GM21529 (cell line): ENCODE results near the gene FAM177A1.
"Not testable (repeated sequence)": the region's sequence is repeated elsewhere in the genome, so short reads cannot be mapped to it uniquely, and the experiment has no call there.

Experiments
- ATAC-seq: cut with Tn5 transposase; IDR thresholded peaks from one replicate; pipeline ENCODE4 v1.9.1; 2021; ENCODE audit not compliant: unreplicated experiment

Gene FAM177A1

DNA sequence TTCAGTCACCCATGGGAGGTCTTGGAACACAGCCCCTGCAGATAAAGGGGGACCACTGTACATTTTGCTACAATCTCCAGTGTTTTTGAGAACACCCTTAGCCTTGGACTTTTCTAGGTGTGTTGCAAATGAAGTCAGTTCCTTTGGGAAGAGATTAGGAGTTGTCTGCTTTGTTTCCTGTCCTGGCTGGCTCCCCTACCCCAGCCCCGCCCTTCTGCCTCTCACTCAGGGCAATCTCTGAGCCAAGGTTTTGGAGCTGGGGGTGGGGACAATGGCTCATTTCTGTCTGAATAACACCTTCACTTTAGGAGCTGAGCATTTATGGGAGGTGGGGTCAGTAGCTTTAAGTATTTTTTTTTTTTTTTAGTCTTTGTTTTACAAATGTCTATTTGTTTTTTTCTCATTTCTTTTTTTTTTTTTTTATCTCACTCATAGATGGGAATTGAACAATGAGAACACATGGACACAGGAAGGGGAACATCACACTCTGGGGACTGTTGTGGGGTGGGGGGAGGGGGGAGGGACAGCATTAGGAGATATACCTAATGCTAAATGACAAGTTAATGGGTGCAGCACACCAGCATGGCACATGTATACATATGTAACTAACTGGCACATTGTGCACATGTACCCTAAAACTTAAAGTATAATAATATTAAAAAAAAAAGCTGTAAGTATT lies 15.2 kb downstream of the FAM177A1 start:
- not testable (repeated sequence) for ATAC-seq

GRCh38 chr14:35065731-35066130 lies 19.7 kb downstream of the FAM177A1 start:
- ATAC-seq: not testable (repeated sequence)

DNA sequence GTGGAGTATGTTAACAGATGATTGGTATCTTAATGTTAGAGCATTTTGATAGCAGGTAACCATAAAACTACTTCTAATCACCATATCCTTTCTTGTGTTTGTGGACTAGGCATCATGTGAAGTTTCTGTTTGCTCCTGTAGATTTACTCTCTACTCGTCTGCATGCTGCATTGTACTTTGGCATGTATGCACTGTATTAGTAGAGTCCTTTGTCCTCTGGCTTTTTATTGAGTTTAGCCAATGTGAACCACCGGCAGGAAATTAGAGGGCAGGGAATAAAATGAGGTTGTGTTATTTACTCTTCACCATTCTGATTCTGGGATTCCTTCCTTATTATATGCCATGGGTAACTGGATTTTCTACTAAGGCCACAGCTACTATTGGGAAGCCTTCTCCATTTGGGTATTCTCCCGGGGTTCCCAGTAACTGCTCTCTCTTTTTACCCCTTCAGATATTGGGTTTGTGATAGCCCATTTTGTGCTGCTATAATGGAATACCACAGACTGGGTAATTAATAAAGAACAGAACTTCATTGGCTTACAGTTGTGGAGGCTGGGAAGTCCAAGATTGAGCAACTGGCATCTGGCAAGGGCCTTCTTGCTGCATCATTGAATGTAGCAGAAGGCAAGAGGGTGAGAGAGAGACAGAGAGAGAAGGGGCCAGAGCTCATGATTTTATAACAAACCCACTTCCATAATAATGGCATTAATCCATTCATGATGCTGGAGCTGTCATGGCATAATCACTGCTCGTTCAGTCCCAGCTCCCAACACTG lies 22.4 kb downstream of the FAM177A1 start:
- ATAC-seq: no peak

- no peak for ATAC-seq
These were observed 26.2 kb downstream of the FAM177A1 start for GRCh38 chr14:35072226-35072625.

DNA sequence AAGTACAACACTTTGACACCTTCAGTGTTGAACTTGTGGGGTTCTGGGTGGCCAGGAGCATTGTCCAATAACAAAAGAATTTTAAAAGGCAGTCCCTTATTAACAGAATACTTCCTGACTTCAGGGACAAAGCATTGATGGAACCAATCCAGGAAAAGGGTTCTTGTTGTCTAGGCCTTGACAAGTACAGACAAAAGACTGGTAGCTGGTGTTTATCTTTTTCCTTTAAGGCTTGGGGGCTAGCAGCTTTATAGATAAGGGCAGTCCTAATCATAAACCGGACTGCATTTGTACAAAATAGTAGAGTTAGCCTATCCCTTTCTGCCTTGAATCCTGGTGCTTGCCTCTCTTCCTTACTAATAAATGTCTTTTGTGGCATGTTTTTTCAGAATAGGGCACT lies 27.4 kb downstream of the FAM177A1 start:
- ATAC-seq: no peak

GRCh38 chr14:35078082-35078481 lies 32.0 kb downstream of the FAM177A1 start:
- ATAC-seq: no peak

GRCh38 chr14:35079742-35080141 lies 33.7 kb downstream of the FAM177A1 start:
- no peak for ATAC-seq

DNA sequence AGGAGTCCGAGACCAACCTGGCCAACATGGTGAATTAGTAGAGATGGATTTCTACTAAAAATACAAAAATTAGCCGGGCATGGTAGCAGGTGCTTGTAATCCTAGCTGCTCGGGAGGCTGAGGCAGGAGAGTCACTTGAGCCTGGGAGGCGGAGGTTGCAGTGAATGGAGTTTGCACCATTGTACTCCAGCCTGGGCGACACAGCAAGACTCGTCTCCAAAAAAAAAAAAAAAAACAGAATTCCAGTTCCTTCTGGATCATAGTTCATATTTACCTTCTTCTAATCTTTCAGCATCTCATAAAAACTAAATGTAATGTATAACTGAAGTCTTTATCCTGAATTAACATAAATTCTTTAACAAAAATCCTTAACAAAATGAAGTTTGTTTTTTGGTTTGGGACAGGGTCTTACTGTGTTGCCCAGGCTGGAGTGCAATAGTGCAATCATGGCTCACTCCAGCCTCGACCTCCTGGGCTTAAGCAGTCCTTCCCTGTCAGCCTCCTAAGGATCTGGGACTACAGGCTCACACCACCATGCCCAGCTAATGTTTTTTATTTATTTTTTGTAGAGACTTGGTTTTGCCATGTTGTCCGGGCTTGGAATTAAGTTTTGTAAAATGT lies 37.6 kb downstream of the FAM177A1 start:
- ATAC-seq: no peak

- no peak for ATAC-seq
These were observed 39.4 kb downstream of the FAM177A1 start for GRCh38 chr14:35085441-35085840.

DNA sequence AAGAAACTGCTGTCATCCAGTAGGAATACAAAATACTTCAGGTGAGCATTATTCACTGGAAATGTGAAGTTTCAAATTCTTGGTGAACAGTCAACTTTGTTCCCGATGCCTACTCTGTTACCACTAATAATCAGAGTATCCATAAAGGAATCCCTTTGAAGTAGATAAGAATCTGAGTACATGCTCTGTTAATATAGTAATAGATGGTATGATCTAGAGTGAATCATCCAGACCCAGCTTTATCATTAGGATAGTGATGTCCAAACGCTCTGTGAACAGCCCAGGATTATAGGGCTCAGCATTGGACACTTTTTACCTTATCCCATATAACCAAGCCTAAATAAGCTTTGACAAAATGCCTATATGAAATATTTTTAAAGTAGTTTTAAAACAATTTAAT lies 42.4 kb downstream of the FAM177A1 start:
- no peak for ATAC-seq

DNA sequence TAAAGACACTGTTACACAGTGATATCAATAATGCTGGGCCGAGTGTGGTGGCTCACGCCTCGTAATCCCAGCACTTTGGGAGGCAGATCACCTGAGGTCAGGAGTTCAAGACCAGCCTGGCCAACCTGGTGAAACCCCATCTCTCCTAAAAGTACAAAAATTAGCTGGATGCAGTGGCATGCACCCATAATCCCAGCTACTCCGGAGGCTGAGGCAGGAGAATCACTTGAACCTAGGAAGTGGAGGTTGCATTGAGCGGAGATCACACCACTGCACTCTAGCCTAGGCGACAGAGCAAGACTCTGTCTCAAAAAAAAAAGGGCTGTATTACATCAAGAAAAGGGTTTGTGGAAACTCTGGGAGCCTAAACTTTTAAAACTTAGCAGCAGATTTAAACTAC lies 48.6 kb downstream of the FAM177A1 start:
- not testable (repeated sequence) for ATAC-seq

GRCh38 chr14:35107866-35108265 lies 61.8 kb downstream of the FAM177A1 start:
- no peak for ATAC-seq

DNA sequence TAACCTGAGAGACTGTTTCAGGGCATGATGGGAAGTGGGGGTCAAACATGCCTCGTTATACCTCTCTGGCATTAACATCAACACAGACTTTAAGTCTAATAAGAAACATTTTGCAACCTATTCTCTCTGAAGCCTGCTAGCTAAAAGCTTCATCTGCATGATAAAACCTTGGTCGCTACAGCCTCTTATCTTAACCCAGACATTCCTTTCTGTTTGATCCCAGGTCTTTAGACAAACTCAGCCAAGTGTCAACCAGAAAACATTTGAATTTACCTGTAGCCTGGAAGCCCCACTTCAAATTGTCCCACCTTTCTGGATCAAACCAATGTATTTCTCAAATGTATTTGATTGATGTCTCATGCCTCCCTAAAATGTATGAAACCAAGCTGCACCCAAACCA lies 66.6 kb downstream of the FAM177A1 start:
- no peak for ATAC-seq

- no peak for ATAC-seq
These were observed 67.4 kb downstream of the FAM177A1 start for GRCh38 chr14:35113308-35113950.

DNA sequence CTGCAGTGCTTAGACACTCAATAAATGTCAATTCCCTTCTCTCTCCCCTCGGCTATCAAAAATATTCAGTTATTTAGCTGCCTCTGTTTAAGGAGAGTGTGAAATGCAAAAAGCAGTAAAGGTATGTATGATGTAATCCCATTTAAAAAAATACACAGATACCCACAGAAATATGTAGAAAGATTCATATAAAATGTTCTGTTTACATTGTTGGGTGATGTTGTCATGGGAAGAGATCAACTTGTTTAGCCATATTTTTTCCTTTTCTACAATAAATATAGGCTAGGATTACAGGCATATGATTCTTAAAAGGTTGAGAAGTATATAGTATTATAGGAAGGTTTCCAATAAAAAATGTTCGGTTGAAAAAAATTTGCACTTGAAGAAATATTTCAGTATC lies 68.0 kb downstream of the FAM177A1 start:
- no peak for ATAC-seq

- no peak for ATAC-seq
These were observed 70.2 kb downstream of the FAM177A1 start for GRCh38 chr14:35116242-35116641.

DNA sequence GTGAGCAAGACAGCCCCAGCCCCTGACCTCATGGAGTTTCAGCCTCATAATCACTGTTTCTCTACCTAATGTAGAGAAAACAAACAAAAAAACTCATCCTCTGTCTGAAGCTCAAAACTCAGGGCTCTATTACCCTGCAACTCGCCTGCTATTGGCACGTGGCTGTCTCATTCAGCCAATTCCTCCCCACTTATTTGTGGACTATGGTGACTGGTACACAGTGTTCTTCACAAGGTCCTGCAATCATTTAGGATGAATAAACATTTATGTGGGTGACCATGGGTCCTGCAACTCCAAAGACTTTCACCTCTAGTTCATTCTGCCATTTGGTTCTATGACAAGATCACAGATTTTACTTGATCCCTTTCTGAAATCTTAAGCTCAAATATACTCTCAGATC lies 71.0 kb downstream of the FAM177A1 start:
- ATAC-seq: no peak

- ATAC-seq: peak; percentile 0
These were observed 75.2 kb downstream of the FAM177A1 start for GRCh38 chr14:35121026-35121886.

- ATAC-seq: peak; percentile 87
These were observed 76.0 kb downstream of the FAM177A1 start, which contains the start of the genes PPP2R3C and PRORP for GRCh38 chr14:35121887-35122695. Gene PPP2R3C, minus strand, starts transcription at chr14:35121990. Its CDS starts 31 bp downstream, at chr14:35121959. Gene PRORP, plus strand, starts transcription at chr14:35122552. Its CDS starts 694 bp downstream, at chr14:35123246.
